ENCODE data around the gene MMP10. TPM values are rescaled to one million over a fixed set of nuclear protein-coding genes. Genes with fewer than 3 reads are reported as not detected.

MMP10 gene
- polyA plus RNA-seq, 1 of the 3 experiments (the other 2 are of a cell fraction), result 1.4 TPM

DNA sequence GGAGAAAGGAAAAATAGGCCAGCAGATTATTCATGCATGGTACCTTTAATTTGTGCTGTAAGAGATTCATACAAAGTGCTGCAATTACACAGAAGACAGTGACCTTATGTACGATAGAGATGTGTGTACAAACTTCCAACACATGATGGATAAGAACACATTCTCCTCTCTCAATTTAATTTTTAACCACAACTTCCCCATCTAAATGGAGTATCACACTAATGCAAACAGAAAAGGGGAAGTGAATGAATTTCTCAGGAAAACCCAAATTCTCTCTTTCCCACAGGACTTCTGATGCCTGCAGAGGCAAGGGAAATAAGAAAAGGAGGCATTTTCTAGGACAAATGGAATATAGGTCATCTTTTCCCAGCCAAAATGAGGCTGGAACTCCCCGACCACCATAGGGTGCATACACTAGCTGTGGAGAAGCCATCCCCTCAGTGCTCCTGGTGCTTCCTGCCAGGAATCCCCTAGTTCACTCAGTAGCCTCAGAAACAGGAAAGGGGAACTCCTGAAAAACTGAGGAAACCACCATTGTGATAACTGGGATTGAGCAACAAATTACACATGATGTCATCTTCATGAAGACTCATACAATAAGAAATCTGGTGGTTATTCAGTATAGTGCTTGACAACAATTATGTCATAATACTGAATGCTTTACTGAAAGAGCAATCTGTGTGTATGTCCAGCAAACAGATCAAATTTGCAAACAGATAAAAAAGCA lies 22.4 kb downstream of the MMP10 start:
- Histone ChIP-seq H3K4me2 (no peak overlapping the region), H3K9ac (no peak overlapping the region), H3F3A (replicated peaks; ENCODE audit: insufficient read depth) (peaks cover 31% of the 10 kb centered on the region), H2AFZ (ENCODE audit: low read depth) (no peak overlapping the region), H3K79me2 (ENCODE audit: insufficient read depth) (no peaks in the 10 kb centered on the region), H3K9me2 (no peaks in the 10 kb centered on the region), H3K27ac (ENCODE audit: low read depth in 2 of 2, low read length in 1 of 2) (no peak overlapping the region), H3K36me3 (replicated peaks in 1 of 2; ENCODE audit: control insufficient read depth in 1 of 2, insufficient read depth in 2 of 2, low read length in 1 of 2) (no peaks in the 10 kb centered on the region), H3K9me3 (no peaks in the 10 kb centered on the region), H3K4me1 (ENCODE audit: control insufficient read depth in 1 of 2, insufficient read depth in 2 of 2, low read depth in 1 of 2, low read length in 1 of 2) (peaks cover 0 to 31% of the 10 kb centered on the region in 2 experiments; a peak in 2 of 4 replicates), H3K27me3 (ENCODE audit: insufficient read depth) (no peaks in the 10 kb centered on the region; the same call in 1 of the 2 replicates), H4K20me1 (ENCODE audit: insufficient read depth) (no peaks in the 10 kb centered on the region), H3K4me3 (ENCODE audit: low read depth in 2 of 2, low read length in 1 of 2) (no peak overlapping the region)
- WGBS (ENCODE audit: low lambda C conversion rate), result 61% methylated on average over 2 of the region's 2 CpGs
- ChIA-PET POLR2A (no interaction called here), CTCF (interaction anchor here (0.7 kb wide), 1 partner anchor 11 kb away, joined by 3 read pairs; no protein-coding TSS in a partner anchor)
- DNase-seq, result no peak
- TF ChIP-seq GATA2 (CRISPR knock-in tag; IDR thresholded peaks at IDR 0.05) (no peak), SMC3 (IDR thresholded peaks at IDR 0.05; ENCODE audit: low read depth, low read length) (no peak), RAD21 (IDR thresholded peaks at IDR 0.05; ENCODE audit: low read length) (no peak), MAX (IDR thresholded peaks at IDR 0.05; ENCODE audit: low read depth) (no peak), MEF2A (IDR thresholded peaks at IDR 0.05; ENCODE audit: borderline replicate concordance, low read depth) (no peak), FOSL2 (IDR thresholded peaks at IDR 0.05; ENCODE audit: borderline replicate concordance, low read depth) (no peak), MXI1 (IDR thresholded peaks at IDR 0.05; ENCODE audit: low read depth, low read length) (no peak), EZH2phosphoT487 (IDR thresholded peaks at IDR 0.05; ENCODE audit: borderline replicate concordance, low read depth) (no peak), SIN3A (IDR thresholded peaks at IDR 0.05; ENCODE audit: borderline replicate concordance, low read depth, low read length) (no peak), NRF1 (IDR thresholded peaks at IDR 0.05; ENCODE audit: low read depth, low read length) (no peak), YY1 (IDR thresholded peaks at IDR 0.05; ENCODE audit: low read depth) (no peak), FOXM1 (IDR thresholded peaks at IDR 0.05; ENCODE audit: low read depth) (no peak), RCOR1 (IDR thresholded peaks at IDR 0.05; ENCODE audit: low read length) (no peak), PBX3 (IDR thresholded peaks at IDR 0.05) (no peak), ELF1 (IDR thresholded peaks at IDR 0.05) (no peak), CHD2 (IDR thresholded peaks at IDR 0.05; ENCODE audit: low read length, partially characterized antibody) (no peak)
- TF ChIP-seq, protein P1, sequence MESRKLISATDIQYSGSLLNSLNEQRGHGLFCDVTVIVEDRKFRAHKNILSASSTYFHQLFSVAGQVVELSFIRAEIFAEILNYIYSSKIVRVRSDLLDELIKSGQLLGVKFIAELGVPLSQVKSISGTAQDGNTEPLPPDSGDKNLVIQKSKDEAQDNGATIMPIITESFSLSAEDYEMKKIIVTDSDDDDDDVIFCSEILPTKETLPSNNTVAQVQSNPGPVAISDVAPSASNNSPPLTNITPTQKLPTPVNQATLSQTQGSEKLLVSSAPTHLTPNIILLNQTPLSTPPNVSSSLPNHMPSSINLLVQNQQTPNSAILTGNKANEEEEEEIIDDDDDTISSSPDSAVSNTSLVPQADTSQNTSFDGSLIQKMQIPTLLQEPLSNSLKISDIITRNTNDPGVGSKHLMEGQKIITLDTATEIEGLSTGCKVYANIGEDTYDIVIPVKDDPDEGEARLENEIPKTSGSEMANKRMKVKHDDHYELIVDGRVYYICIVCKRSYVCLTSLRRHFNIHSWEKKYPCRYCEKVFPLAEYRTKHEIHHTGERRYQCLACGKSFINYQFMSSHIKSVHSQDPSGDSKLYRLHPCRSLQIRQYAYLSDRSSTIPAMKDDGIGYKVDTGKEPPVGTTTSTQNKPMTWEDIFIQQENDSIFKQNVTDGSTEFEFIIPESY (IDR thresholded peaks at IDR 0.05; ENCODE audit: borderline replicate concordance, low read depth), result no peak

Measured in SK-N-SH (cell line).